HepG2 (cell line): ENCODE measurements around the gene DDAH2. TPM values are rescaled to one million over a fixed set of nuclear protein-coding genes. Genes with fewer than 3 reads are reported as not detected.
A peak's percentile ranks its signal among the peaks of the same experiment; 100 is the strongest.

Source experiments
- AHDC1 ChIP-seq: sonication (generic); formaldehyde crosslinking; IDR thresholded peaks from 2 replicates; pipeline ENCODE4 v1.5.1; 2020; ENCODE audit warnings: mild to moderate bottlenecking, missing genetic modification reagents, borderline replicate concordance
- AHR ChIP-seq: IDR thresholded peaks from 2 replicates; pipeline ENCODE4 v1.6.1; 2018; ENCODE audit warnings: missing genetic modification reagents, missing compliant biosample characterization
- GATAD2A ChIP-seq: IDR thresholded peaks from 2 replicates; pipeline ENCODE4 v1.6.1; 2016
- HDAC1 ChIP-seq: sonication (generic); formaldehyde crosslinking; IDR thresholded peaks from 2 replicates; pipeline ENCODE4 v1.5.1; 2020; ENCODE audit warnings: mild to moderate bottlenecking, missing genetic modification reagents
- LCORL ChIP-seq, 2 experiments: fragments of 450-650 bp in 1 of 2; sonication (generic) in 1 of 2; formaldehyde crosslinking in 1 of 2; IDR thresholded peaks; 2 replicates each; pipeline versions ENCODE4 v1.5.0 to v1.6.1; 2017 to 2020; ENCODE audit warnings: antibody characterized with exemption in 1 of 2, missing genetic modification reagents in 1 of 2
- MAFK ChIP-seq, 2 experiments: IDR thresholded peaks in 1 of 2; conservative IDR thresholded peaks in 1 of 2; 2 replicates each; pipeline ENCODE4 v1.6.1; 2011; ENCODE audit warnings: improper control_type of control experiment in 2 of 2, low read length in 2 of 2
- MEF2D ChIP-seq: sonication (generic); formaldehyde crosslinking; IDR thresholded peaks from 2 replicates; pipeline ENCODE4 v1.5.1; 2020; ENCODE audit warnings: mild to moderate bottlenecking, missing genetic modification reagents
- MXI1 ChIP-seq: IDR thresholded peaks from 3 replicates; pipeline ENCODE4 v1.6.1; 2012; ENCODE audit warnings: low read depth, low read length, inconsistent platforms, borderline replicate concordance
- PAF1 ChIP-seq: IDR thresholded peaks from 2 replicates; pipeline ENCODE4 v1.6.1; 2016; ENCODE audit warnings: missing genetic modification reagents, missing compliant biosample characterization
- SKI ChIP-seq: fragments of 450-650 bp; IDR thresholded peaks from one replicate; pipeline ENCODE4 v1.6.1; 2018; ENCODE audit warnings: mild to moderate bottlenecking; ENCODE audit not compliant: partially characterized antibody
- THAP9 ChIP-seq: sonication (generic); formaldehyde crosslinking; IDR thresholded peaks from 2 replicates; pipeline ENCODE4; 2020; ENCODE audit warnings: missing genetic modification reagents, mild to moderate bottlenecking, borderline replicate concordance
- ZFP41 ChIP-seq: sonication (generic); formaldehyde crosslinking; IDR thresholded peaks from 2 replicates; pipeline ENCODE4 v1.4.0; 2020; ENCODE audit warnings: mild to moderate bottlenecking, missing genetic modification reagents, borderline replicate concordance
- ZNF605 ChIP-seq: sonication (generic); formaldehyde crosslinking; IDR thresholded peaks from 2 replicates; pipeline ENCODE4 v1.8.0; 2022; ENCODE audit warnings: mild to moderate bottlenecking, missing genetic modification reagents
- ZNF772 ChIP-seq: sonication (generic); formaldehyde crosslinking; IDR thresholded peaks from 2 replicates; pipeline ENCODE4 v1.5.0; 2020; ENCODE audit warnings: mild to moderate bottlenecking, missing genetic modification reagents
- ZNF775 ChIP-seq: sonication (generic); formaldehyde crosslinking; IDR thresholded peaks from 2 replicates; pipeline ENCODE4 v1.4.0; 2020; ENCODE audit warnings: missing genetic modification reagents, mild to moderate bottlenecking, moderate library complexity, borderline replicate concordance
- polyA plus RNA-seq, 8 experiments: library from polyadenylated mRNA; depleted of rRNA in 3 of 8; stranded (reverse) in 7 of 8; unstranded in 1 of 8; fragments of >200 nt; fragmentation: Illumina TruSeq in 4 of 8; extraction: Trizol in 4 of 8; gene quantifications; 2 replicates each; pipeline versions ENCODE4 v1.2.1 to v1.2.3, GENCODE V29; 2011 to 2016; ENCODE audit warnings: low read depth in 4 of 8, missing spikeins in 1 of 8, mixed read lengths in 1 of 8; ENCODE audit not compliant: insufficient read depth in 1 of 8
- total RNA-seq, 5 experiments: library from RNA; depleted of rRNA; stranded (reverse); fragments of >200 nt; fragmentation: Illumina TruSeq; extraction: Trizol; gene quantifications; 2 replicates each; pipeline ENCODE4 v1.2.3, GENCODE V29; 2016; ENCODE audit warnings: low read depth in 1 of 5
- TF ChIP-seq, protein P1 (sequence below): sonication (generic); formaldehyde crosslinking; IDR thresholded peaks from 2 replicates; pipeline ENCODE4 v1.4.0; 2020; ENCODE audit warnings: mild to moderate bottlenecking, missing genetic modification reagents, borderline replicate concordance
- TF ChIP-seq, protein P2 (sequence below): sonication (generic); formaldehyde crosslinking; IDR thresholded peaks from 2 replicates; pipeline ENCODE4 v1.5.1; 2020; ENCODE audit warnings: missing genetic modification reagents, mild to moderate bottlenecking, borderline replicate concordance

DDAH2 gene
- total and polyA plus RNA-seq, 2 of the 13 experiments (the other 11 are each of a cell fraction or from before 2014, with no cell fraction given): 16.4 to 21.1 TPM

GRCh38 chr6:31717499-31718222 is 11.4 kb downstream of the DDAH2 start (continued):
- TF ChIP-seq MAFK (conservative IDR thresholded peaks at IDR 0.05 in 1 of 2, IDR thresholded peaks at IDR 0.05 in 1 of 2; ENCODE audit: low read length in 2 of 2) (no peak), ZNF772 (no peak), THAP9 (CRISPR knock-in tag) (peak; percentile 95; the same call in 1 of the 2 replicates), HDAC1 (no peak), SKI (peak; percentile 27), MEF2D (no peak), ZNF775 (CRISPR knock-in tag) (no peak), ZFP41 (CRISPR knock-in tag) (no peak), MXI1 (peak; percentile 55; the same call in 1 of the 3 replicates), ZNF605 (CRISPR knock-in tag) (no peak), AHR (CRISPR knock-in tag) (peak; percentile 66; the same call in 1 of the 2 replicates), GATAD2A (CRISPR knock-in tag) (peak; percentile 68), PAF1 (CRISPR knock-in tag) (no peak), AHDC1 (CRISPR knock-in tag) (no peak), LCORL (IDR thresholded peaks at IDR 0.05) (no peak), LCORL (CRISPR knock-in tag; IDR thresholded peaks at IDR 0.05) (peak; percentile 64)
- TF ChIP-seq, protein P1, sequence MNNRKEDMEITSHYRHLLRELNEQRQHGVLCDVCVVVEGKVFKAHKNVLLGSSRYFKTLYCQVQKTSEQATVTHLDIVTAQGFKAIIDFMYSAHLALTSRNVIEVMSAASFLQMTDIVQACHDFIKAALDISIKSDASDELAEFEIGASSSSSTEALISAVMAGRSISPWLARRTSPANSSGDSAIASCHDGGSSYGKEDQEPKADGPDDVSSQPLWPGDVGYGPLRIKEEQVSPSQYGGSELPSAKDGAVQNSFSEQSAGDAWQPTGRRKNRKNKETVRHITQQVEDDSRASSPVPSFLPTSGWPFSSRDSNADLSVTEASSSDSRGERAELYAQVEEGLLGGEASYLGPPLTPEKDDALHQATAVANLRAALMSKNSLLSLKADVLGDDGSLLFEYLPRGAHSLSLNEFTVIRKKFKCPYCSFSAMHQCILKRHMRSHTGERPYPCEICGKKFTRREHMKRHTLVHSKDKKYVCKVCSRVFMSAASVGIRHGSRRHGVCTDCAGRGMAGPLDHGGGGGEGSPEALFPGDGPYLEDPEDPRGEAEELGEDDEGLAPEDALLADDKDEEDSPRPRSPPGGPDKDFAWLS (CRISPR knock-in tag): no peak
- TF ChIP-seq, protein P2, sequence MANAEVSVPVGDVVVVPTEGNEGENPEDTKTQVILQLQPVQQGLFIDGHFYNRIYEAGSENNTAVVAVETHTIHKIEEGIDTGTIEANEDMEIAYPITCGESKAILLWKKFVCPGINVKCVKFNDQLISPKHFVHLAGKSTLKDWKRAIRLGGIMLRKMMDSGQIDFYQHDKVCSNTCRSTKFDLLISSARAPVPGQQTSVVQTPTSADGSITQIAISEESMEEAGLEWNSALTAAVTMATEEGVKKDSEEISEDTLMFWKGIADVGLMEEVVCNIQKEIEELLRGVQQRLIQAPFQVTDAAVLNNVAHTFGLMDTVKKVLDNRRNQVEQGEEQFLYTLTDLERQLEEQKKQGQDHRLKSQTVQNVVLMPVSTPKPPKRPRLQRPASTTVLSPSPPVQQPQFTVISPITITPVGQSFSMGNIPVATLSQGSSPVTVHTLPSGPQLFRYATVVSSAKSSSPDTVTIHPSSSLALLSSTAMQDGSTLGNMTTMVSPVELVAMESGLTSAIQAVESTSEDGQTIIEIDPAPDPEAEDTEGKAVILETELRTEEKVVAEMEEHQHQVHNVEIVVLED: no peak
